ENCODE data around the gene KIAA1549.

Gene KIAA1549

DNA sequence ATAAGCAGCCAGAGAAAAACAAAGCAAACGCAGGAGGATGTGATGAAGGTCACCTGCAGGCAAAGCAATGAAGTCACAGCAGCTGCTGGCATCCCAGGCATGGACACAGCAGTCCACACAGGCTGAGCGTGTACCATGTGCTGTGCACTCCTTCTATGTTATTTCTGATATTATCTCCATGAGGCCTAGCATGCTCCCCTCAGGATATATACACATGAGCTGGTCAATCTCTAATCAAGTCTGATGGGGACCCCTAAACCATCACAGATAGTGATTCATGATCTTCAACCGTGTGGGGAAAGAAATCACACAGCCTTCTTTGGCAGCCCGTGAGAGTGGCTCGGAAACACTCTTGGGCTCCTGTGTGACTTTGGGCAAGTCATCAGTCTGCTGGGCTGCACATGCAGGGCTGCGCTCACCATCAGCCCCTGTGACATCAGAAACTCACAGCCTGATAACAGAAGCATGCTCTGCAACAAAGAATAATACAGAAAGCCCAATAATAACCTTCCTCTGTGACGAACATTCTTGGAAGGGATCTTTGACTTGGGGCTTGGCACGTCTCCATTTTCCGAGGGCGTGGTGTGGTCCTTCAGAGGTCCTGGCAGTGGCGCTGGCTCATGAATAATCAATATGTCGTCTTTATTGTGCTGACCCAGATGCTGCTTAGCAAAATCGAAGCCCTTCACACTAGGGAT lies 100.2 kb downstream of the KIAA1549 start:
- H3K4me3 ChIP-seq (ENCODE audit: insufficient read depth, low read depth, low read length, poor library complexity, severe bottlenecking) = no peak overlapping the region
- H3K36me3 ChIP-seq (ENCODE audit: control insufficient read depth, insufficient read depth, low read length) = no peaks in the 10 kb centered on the region
- no peaks in the 10 kb centered on the region for H3K9me3 ChIP-seq (ENCODE audit: control insufficient read depth, low read length)
- H3K4me1 ChIP-seq (ENCODE audit: control insufficient read depth, insufficient read depth, low read length, poor library complexity, severe bottlenecking) = peaks cover 5% of the 10 kb centered on the region
- H3K27me3 ChIP-seq (replicated peaks; ENCODE audit: control insufficient read depth, insufficient read depth, low read length, poor library complexity, severe bottlenecking) = no peaks in the 10 kb centered on the region
- no peak for DNase-seq
- H3K27ac ChIP-seq (ENCODE audit: insufficient read depth, low read length, poor library complexity, severe bottlenecking) = no peak overlapping the region

DNA sequence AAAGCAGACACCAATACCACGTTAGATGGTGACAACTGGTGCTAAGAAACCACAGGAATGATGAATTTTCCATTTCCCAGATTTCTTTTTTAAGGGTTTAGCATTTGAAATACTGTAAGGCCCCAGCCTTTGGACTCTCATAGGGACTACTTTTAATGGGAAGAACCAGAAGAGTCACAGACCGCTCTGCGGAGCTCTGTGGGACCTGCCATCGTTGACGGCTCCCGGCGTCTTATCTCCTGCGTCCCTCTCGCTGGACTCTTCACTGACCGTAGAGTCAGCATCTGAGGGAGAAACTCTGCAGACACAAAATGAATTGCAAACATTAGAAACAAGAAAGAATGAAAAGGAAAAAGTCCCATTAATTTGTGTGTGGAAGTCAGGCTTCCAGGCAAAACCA lies 101.8 kb downstream of the KIAA1549 start:
- Histone ChIP-seq H3K27ac (ENCODE audit: insufficient read depth, low read length, poor library complexity, severe bottlenecking) (no peak overlapping the region), H3K9me3 (ENCODE audit: control insufficient read depth, low read length) (no peaks in the 10 kb centered on the region), H3K27me3 (replicated peaks; ENCODE audit: control insufficient read depth, insufficient read depth, low read length, poor library complexity, severe bottlenecking) (no peaks in the 10 kb centered on the region), H3K4me1 (ENCODE audit: control insufficient read depth, insufficient read depth, low read length, poor library complexity, severe bottlenecking) (peaks cover 5% of the 10 kb centered on the region), H3K36me3 (ENCODE audit: control insufficient read depth, insufficient read depth, low read length) (no peaks in the 10 kb centered on the region), H3K4me3 (ENCODE audit: insufficient read depth, low read depth, low read length, poor library complexity, severe bottlenecking) (no peak overlapping the region)
- no peak for DNase-seq

DNA sequence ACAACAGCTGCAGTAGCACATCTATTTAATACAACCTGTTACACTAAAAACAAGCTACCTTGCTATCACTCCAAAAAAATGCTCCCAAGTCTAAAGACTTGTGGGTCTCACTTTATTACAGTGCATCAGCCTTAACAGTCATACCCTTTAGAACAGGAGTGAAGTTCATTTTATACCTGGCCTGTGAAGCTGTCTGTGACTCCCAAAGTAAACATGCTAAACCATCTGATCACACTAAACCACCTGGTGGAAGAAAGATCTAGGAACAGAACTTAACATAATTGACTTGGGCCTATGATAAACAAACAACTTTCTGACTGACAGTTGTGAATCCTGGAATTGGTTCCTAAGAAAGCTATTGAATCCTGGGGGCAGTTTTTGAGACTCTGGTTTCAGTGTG lies 102.3 kb downstream of the KIAA1549 start:
- H3K9me3 ChIP-seq (ENCODE audit: control insufficient read depth, low read length) = no peaks in the 10 kb centered on the region
- peaks cover 5% of the 10 kb centered on the region for H3K4me1 ChIP-seq (ENCODE audit: control insufficient read depth, insufficient read depth, low read length, poor library complexity, severe bottlenecking)
- no peak for DNase-seq
- no peak overlapping the region for H3K27ac ChIP-seq (ENCODE audit: insufficient read depth, low read length, poor library complexity, severe bottlenecking)
- no peaks in the 10 kb centered on the region for H3K27me3 ChIP-seq (replicated peaks; ENCODE audit: control insufficient read depth, insufficient read depth, low read length, poor library complexity, severe bottlenecking)
- no peaks in the 10 kb centered on the region for H3K36me3 ChIP-seq (ENCODE audit: control insufficient read depth, insufficient read depth, low read length)
- H3K4me3 ChIP-seq (ENCODE audit: insufficient read depth, low read depth, low read length, poor library complexity, severe bottlenecking) = no peak overlapping the region

DNA sequence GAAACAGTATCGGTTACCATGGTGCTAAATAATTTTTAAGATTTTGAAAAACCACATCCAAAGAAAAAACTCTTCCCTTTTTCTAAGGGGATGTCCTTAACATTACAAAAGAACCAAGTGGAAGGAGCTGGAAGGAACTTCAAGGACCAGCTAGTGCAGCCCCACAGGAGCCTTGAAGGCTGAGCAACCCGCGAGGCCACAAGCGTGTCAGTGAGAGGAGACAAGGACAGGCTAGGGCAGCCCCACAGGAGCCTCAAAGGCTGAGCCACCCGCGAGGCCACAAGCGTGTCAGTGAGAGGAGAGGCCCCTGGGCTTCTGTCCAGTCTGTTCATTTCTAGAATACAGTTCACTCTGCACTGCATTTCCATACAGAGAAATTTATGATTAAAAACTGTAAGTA lies 103.1 kb downstream of the KIAA1549 start:
- no peak for DNase-seq
- no peak overlapping the region for H3K4me3 ChIP-seq (ENCODE audit: insufficient read depth, low read depth, low read length, poor library complexity, severe bottlenecking)
- H3K4me1 ChIP-seq (ENCODE audit: control insufficient read depth, insufficient read depth, low read length, poor library complexity, severe bottlenecking) = peaks cover 5% of the 10 kb centered on the region
- no peaks in the 10 kb centered on the region for H3K27me3 ChIP-seq (replicated peaks; ENCODE audit: control insufficient read depth, insufficient read depth, low read length, poor library complexity, severe bottlenecking)
- H3K36me3 ChIP-seq (ENCODE audit: control insufficient read depth, insufficient read depth, low read length) = no peaks in the 10 kb centered on the region
- H3K9me3 ChIP-seq (ENCODE audit: control insufficient read depth, low read length) = no peaks in the 10 kb centered on the region
- H3K27ac ChIP-seq (ENCODE audit: insufficient read depth, low read length, poor library complexity, severe bottlenecking) = no peak overlapping the region

DNA sequence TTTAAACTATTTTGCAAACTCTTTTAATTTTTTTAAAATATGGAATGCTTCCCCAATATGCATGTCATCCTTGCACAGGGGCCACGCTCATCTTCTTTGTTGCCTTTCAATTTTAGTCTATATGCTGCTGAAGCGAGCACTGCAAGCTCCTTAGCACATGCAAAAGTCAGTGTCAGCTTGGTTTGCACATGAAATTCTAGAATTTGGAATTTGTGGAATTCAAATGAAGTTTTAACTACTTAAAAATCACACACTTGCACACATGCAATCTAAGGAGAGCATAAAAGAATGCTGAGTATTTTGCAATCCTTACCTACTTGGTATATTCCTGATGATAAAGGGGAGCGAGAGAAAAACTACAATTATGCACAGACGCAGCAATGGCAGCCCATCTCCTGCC lies 104.9 kb downstream of the KIAA1549 start:
- H3K9me3 ChIP-seq (ENCODE audit: control insufficient read depth, low read length) = no peaks in the 10 kb centered on the region
- peaks cover 5% of the 10 kb centered on the region for H3K4me1 ChIP-seq (ENCODE audit: control insufficient read depth, insufficient read depth, low read length, poor library complexity, severe bottlenecking)
- H3K4me3 ChIP-seq (ENCODE audit: insufficient read depth, low read depth, low read length, poor library complexity, severe bottlenecking) = no peak overlapping the region
- H3K27me3 ChIP-seq (replicated peaks; ENCODE audit: control insufficient read depth, insufficient read depth, low read length, poor library complexity, severe bottlenecking) = no peaks in the 10 kb centered on the region
- DNase-seq = no peak
- no peaks in the 10 kb centered on the region for H3K36me3 ChIP-seq (ENCODE audit: control insufficient read depth, insufficient read depth, low read length)
- no peak overlapping the region for H3K27ac ChIP-seq (ENCODE audit: insufficient read depth, low read length, poor library complexity, severe bottlenecking)

DNA sequence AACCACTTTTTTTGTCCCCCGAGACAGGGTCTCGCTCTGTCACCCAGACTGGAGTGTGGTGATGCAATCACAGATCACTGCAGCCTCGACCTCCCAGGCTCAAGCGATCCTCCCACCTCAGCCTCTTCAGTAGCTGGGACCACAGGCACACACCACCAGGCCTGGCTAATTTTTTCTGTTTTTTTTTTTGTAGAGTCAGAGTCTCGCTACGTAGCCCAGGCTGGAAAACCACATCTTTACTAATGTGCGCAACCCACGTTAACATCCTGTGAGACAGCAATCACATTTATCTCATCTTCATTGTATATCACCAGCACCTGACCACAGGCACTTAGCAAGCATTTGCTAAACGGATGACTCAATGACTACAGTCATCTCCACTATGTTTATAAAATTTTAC lies 105.4 kb downstream of the KIAA1549 start:
- peaks cover 5% of the 10 kb centered on the region for H3K4me1 ChIP-seq (ENCODE audit: control insufficient read depth, insufficient read depth, low read length, poor library complexity, severe bottlenecking)
- H3K36me3 ChIP-seq (ENCODE audit: control insufficient read depth, insufficient read depth, low read length) = no peaks in the 10 kb centered on the region
- H3K27ac ChIP-seq (ENCODE audit: insufficient read depth, low read length, poor library complexity, severe bottlenecking) = no peak overlapping the region
- DNase-seq = peak; percentile 28 to 51 (median 36)
- no peaks in the 10 kb centered on the region for H3K9me3 ChIP-seq (ENCODE audit: control insufficient read depth, low read length)
- H3K27me3 ChIP-seq (replicated peaks; ENCODE audit: control insufficient read depth, insufficient read depth, low read length, poor library complexity, severe bottlenecking) = no peaks in the 10 kb centered on the region
- H3K4me3 ChIP-seq (ENCODE audit: insufficient read depth, low read depth, low read length, poor library complexity, severe bottlenecking) = no peak overlapping the region

DNA sequence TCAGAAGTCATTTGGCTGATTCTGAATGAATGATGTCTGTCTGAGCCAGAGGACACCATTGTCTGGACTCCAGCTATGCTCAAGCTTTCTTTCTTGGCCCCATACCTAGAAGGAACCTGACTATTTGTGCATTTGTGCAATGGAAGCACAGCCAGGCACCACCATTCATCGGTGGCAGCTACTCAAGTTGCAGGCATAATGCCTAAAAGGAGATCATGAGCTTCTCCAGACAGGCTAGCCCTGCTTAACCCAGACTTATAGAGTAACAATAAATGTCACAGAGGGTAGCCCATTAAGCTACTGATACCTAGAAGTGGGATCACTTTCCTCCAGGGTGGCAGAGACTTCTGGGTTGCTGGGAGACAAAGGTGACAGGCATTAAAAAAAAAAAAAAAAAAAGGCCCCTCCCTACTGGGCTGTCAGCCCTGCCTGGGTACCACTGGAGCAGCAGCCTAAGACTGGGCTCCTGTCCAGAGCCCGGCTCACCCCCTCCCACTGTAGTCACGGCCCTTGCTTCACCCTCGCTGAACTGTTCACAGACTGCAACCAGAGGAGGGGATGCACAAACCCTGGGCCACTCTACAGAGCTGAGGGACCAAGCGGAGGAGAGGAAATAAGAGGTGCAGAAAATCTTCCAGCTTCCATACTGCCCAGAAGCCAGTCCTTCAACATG lies 107.8 kb downstream of the KIAA1549 start:
- H3K27me3 ChIP-seq (replicated peaks; ENCODE audit: control insufficient read depth, insufficient read depth, low read length, poor library complexity, severe bottlenecking) = no peaks in the 10 kb centered on the region
- H3K4me1 ChIP-seq (ENCODE audit: control insufficient read depth, insufficient read depth, low read length, poor library complexity, severe bottlenecking) = peaks cover 5% of the 10 kb centered on the region
- no peak overlapping the region for H3K27ac ChIP-seq (ENCODE audit: insufficient read depth, low read length, poor library complexity, severe bottlenecking)
- DNase-seq = no peak
- H3K4me3 ChIP-seq (ENCODE audit: insufficient read depth, low read depth, low read length, poor library complexity, severe bottlenecking) = no peak overlapping the region
- H3K36me3 ChIP-seq (ENCODE audit: control insufficient read depth, insufficient read depth, low read length) = no peaks in the 10 kb centered on the region
- no peaks in the 10 kb centered on the region for H3K9me3 ChIP-seq (ENCODE audit: control insufficient read depth, low read length)

DNA sequence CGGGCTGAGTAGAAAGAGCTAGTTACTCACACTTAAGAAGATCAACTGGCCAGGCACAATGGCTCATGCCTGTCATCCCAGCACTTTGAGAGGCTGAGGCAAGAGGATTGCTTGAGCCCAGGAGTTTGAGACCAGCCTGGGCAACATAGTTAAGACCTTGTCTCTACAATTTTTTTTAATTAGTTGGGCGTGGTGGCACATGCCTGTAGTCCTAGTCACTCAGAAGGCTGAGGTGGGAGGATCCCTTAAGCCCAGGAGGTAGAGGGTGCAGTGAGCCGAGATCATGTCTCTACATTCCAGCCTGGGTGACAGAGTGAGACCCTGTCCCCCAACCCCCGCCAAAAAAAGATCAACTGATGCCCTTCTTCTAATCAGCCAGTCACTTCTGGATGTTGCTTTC lies 108.6 kb downstream of the KIAA1549 start:
- Histone ChIP-seq H3K9me3 (ENCODE audit: control insufficient read depth, low read length) (no peaks in the 10 kb centered on the region), H3K27me3 (replicated peaks; ENCODE audit: control insufficient read depth, insufficient read depth, low read length, poor library complexity, severe bottlenecking) (no peaks in the 10 kb centered on the region)

DNA sequence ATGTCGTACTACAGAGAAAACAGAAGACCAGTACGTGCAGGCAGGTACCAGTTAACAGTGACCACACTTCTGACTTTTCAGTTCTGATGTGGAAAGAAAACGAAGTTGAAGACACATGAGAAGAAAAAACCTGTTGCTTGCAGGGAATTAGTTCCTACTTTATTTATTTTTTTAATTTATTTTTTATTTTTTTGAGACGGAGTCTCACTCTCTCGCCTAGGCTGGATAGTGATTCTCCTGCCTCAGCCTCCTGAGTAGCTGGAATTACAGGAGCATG lies 109.4 kb downstream of the KIAA1549 start:
- H3K9me3 ChIP-seq (ENCODE audit: control insufficient read depth, low read length) = no peaks in the 10 kb centered on the region
- H3K27me3 ChIP-seq (replicated peaks; ENCODE audit: control insufficient read depth, insufficient read depth, low read length, poor library complexity, severe bottlenecking) = no peaks in the 10 kb centered on the region
- H3K4me3 ChIP-seq (ENCODE audit: insufficient read depth, low read depth, low read length, poor library complexity, severe bottlenecking) = no peak overlapping the region
- no peak for DNase-seq
- H3K4me1 ChIP-seq (ENCODE audit: control insufficient read depth, insufficient read depth, low read length, poor library complexity, severe bottlenecking) = peaks cover 5% of the 10 kb centered on the region
- no peaks in the 10 kb centered on the region for H3K36me3 ChIP-seq (ENCODE audit: control insufficient read depth, insufficient read depth, low read length)
- no peak overlapping the region for H3K27ac ChIP-seq (ENCODE audit: insufficient read depth, low read length, poor library complexity, severe bottlenecking)

More for the DNA sequence above, 108.6 kb downstream of the KIAA1549 start:
- H3K27ac ChIP-seq (ENCODE audit: insufficient read depth, low read length, poor library complexity, severe bottlenecking) = no peak overlapping the region
- DNase-seq = no peak
- H3K4me1 ChIP-seq (ENCODE audit: control insufficient read depth, insufficient read depth, low read length, poor library complexity, severe bottlenecking) = peaks cover 5% of the 10 kb centered on the region
- H3K36me3 ChIP-seq (ENCODE audit: control insufficient read depth, insufficient read depth, low read length) = no peaks in the 10 kb centered on the region
- no peak overlapping the region for H3K4me3 ChIP-seq (ENCODE audit: insufficient read depth, low read depth, low read length, poor library complexity, severe bottlenecking)

DNA sequence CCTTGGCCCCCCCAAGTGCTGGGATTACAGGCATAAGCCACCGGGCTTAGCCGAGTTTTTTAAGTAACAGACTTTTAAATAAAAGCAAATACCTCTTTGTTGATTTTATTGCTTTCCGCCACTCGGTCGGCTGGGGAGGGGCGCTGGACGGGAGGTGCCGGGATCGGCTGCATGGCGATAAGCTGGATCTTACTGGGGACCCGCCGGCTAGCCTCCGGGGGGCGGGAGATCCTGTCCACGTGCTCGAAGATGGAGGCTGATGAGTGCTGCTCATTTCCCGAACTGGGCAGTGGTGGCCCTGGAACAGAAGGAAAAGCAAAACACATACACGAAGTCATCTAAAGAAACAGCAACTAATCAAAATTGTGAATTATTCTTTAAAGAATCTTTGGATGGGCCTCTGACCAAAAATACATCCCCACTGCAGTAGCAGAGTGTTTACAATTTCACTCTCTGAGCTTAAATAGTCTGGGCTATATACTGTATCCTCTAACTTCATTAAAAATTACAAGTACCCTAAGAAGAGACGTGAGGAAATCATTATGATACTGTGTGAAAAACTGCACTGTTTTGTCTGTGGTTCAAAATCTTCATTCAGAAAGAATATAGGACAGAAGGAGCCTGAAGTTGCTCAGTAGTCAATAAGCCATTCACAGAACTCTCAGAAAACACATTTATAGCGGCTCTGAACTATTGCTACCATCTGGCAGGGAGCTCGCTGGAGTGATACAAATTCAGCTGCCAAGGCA lies 110.0 kb downstream of the KIAA1549 start:
- no peak overlapping the region for H3K27ac ChIP-seq (ENCODE audit: insufficient read depth, low read length, poor library complexity, severe bottlenecking)
- H3K4me1 ChIP-seq (ENCODE audit: control insufficient read depth, insufficient read depth, low read length, poor library complexity, severe bottlenecking) = peaks cover 2% of the 10 kb centered on the region
- H3K27me3 ChIP-seq (replicated peaks; ENCODE audit: control insufficient read depth, insufficient read depth, low read length, poor library complexity, severe bottlenecking) = no peaks in the 10 kb centered on the region
- H3K36me3 ChIP-seq (ENCODE audit: control insufficient read depth, insufficient read depth, low read length) = no peaks in the 10 kb centered on the region
- no peak overlapping the region for H3K4me3 ChIP-seq (ENCODE audit: insufficient read depth, low read depth, low read length, poor library complexity, severe bottlenecking)
- DNase-seq = no peak
- H3K9me3 ChIP-seq (ENCODE audit: control insufficient read depth, low read length) = no peaks in the 10 kb centered on the region
